GM18526 (cell line): Measurements from ENCODE around the gene TFB1M.

Source experiments
- POLR2A ChIP-seq: IDR thresholded peaks from 3 replicates; pipeline ENCODE4 v1.6.1; 2011; ENCODE audit not compliant: insufficient read length; ENCODE audit errors: extremely low read depth

The TFB1M gene

DNA sequence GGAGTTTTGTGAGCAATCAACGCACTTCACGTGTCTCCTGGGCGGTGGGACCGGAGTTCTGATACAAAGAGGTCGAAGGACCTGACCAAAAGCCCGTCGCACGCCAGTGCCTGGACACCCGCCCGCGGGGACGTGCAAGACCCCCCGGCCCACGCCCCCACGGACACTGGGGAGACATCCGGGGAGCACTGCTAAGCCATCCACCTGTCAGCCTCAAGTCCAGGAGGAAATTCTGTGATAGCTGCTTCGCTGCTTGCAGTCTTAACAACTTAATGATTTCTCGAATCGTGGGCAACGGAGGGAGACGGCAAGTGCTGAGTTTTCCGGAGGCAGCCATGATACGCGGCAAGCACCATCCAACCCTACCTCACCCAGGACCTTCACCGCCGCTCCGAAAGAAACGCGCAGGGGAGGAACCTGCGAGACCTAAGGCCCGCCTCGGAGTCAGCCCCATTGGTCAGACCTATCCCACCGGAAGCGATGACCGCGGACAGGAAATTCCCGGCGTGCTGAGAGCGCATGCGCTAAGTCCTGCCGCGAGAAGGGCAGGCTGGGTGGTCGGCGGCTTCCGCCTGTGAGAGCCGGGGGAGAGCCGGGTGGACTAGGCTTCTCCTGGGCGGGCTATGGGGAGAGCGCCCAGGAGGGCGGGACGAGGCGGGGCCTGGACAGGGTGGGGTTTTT lies at the start of gene TFB1M:
Gene TFB1M, minus strand, starts transcription at position 393 of the 681 bp plus-strand sequence. Its CDS starts 56 bp downstream, at position 337.
- peak; percentile 79 for TF ChIP-seq POLR2A

DNA sequence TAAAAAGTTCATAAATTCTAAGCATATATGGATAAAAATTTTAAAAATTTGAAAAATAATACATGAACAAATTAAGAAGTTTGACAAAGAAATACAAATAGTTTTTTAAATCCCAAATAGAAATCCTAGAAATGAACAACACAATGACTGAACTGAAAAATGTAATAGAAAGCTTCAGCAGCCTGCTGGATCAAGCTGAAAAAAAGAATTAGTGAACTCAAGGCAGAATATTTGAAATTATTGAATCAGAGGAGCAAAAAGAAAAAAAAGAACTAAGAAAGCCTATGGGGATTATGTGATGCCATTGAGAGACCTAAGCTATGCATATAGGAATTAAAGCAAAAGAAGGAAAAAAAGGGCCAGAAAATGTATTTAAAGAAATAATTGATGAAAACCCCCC lies 39.9 kb upstream of the TFB1M start:
- no peak for TF ChIP-seq POLR2A

DNA sequence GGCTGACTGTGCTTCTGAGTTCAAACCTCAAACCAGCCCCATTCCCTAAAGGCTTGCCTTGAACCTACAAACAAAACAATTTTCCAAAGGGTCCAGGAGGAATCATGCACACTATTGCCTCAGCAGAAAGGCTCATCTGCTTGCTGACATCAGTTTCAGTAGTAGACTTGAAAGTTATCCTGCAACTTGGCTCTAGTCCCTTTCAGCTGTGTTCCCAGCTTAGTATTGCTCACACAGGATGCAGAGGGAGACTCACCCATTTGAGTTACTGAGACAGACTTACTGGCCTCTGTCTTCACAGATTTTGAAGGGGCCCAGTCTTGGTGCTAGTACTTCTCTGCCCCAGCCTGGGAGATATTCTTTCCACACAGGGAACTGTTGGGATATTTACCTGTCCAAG lies 38.5 kb upstream of the TFB1M start:
- TF ChIP-seq POLR2A = no peak

DNA sequence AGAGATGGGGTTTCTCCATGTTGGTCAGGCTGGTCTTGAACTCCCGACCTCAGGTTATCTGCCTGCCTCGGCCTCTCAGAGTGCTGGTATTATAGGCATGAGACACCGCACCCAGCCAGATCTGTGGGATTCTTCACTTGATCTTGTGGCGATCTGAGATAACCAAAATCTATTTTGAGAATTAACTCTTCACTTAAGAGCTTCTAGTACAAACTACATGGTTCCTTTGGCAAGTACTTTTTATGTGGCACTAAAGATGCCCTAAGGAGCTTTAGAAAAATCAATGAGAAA lies 37.8 kb upstream of the TFB1M start:
- TF ChIP-seq POLR2A = no peak

DNA sequence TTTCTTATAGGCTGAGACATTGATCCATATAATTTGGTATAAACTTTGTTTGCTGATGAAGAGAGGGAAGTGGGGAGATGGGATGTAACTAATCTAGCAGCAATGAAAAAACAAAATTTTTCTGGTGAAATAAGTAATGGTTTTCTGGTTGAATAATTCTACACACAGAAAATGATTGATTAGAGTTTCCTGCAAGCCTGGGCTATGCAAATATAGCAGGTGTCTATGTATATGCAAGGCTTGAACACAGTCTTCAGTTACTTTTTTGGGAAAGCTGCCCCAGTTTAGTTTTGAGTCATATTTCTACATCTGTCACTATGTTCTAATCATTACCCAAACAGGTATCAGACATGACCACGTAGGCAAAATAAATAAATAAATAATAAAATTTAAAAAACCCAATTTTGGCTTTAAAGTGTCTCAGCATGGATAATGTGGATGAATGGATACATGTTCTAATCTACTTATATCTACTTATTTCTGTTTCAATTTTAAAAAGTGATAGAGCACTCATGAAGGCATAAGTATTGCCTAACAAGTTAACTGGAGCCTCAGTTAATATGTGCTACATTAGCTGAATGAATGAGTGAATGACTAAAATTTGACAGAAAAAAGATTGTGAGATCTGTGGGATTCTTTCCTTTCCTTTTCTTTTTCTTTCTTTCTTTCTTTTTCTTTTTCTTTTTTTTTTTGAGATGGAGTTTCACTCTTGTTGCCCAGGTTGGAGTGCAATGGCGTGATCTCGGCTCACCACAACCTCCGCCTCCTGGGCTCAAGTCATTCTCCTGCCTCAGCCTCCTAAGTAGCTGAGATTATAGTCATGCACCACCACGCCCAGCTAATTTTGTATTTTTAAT lies 37.2 kb upstream of the TFB1M start:
- no peak for TF ChIP-seq POLR2A

GRCh38 chr6:155349956-155350355 lies 35.7 kb upstream of the TFB1M start:
- TF ChIP-seq POLR2A = no peak

GRCh38 chr6:155349129-155349528 lies 34.8 kb upstream of the TFB1M start:
- TF ChIP-seq POLR2A = no peak

DNA sequence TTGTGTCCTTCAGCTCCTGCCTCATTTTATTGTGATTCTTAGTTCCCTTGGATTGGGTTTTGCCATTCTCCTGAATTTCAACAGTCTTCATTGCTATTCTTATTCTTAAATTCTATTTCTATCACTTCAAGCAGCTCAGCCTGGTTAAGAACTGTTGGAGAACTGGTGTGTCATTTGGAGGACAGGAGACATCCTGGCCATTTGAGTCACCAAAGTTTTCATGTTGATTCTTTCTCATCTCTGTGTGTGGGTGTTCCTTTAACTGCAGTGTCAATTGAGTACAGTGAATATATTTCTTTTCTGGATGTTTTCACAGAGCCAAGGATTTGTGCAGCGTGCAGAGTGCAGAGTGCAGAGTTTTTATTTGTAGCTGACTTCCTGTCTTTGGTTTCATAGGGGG lies 33.5 kb upstream of the TFB1M start:
- TF ChIP-seq POLR2A = no peak

DNA sequence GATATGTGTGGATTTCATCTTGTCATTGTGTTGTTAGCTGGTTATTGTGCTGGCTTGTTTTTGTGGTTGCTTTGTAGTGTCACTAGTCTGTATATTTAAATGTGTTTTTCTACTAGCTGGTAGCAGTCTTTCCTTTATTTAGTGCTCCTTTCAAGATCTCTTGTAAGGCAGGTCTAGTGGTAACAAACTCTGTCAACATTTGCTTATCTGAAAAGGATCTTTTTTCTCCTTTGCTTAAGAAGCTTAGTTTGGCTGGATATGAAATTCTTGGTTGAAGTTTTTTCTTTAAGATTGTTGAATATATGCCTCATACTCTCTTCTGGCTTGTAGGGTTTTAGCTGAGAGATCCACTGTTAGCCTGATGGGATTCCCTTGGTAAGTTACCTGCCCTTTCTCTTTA lies 32.7 kb upstream of the TFB1M start:
- no peak for TF ChIP-seq POLR2A

GRCh38 chr6:155344341-155345006 lies 30.2 kb upstream of the TFB1M start:
- no peak for TF ChIP-seq POLR2A

DNA sequence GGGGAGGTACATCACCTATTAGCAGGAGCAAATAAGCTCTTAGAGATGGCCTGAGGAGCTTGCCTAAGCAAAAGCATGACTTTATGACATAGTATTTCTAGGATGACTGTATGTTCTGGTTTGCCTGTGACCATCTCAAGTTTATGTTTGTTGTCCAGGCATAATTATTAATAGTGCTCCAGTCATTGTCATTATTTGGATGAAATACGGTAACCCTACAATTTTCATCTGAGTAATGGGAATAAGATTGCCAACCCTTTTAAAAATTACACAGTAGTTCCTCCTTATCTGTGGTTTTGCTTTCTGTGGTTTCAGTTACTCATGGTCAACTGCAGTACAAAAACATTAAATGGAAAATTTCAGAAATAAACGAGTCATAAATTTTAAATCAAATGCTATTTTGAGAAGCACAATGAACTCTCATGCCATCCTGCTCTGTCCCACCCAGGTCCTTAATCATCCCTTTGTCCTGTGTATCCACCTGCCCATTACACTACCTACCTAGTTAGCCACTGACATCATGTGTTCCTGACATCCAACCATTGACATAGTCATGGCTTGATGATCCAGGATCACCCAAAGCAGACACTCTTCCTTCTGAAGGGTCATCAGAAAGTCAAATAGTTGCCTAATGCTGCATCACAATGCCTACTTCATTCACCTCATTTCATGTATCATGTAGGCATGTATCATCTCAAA lies 27.0 kb upstream of the TFB1M start:
- no peak for TF ChIP-seq POLR2A

- TF ChIP-seq POLR2A = no peak
These were observed 26.3 kb upstream of the TFB1M start for GRCh38 chr6:155340464-155341129.

DNA sequence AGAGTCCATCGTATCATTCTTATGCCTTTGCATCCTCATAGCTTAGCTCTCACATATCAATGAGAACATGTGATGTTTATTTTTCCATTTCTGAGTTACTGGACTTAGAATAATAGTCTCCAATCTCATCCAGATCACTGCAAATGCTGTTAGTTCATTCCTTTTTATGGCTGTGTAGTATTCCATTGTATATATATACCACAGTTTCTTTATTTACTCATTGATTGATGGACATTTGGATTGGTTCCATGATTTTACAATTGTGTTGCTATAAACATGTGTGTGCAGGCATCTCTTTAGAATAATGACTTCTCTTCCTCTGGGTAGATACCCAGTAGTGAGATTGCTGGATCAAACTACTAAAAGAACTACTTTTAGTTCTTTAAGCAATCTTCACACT lies 21.0 kb upstream of the TFB1M start:
- TF ChIP-seq POLR2A = no peak

- TF ChIP-seq POLR2A = no peak
These were observed 19.1 kb upstream of the TFB1M start for GRCh38 chr6:155333414-155333813.

- no peak for TF ChIP-seq POLR2A
These were observed 16.6 kb upstream of the TFB1M start for GRCh38 chr6:155330922-155331321.
